Effector CD8-positive, alpha-beta T cell (primary cell): ENCODE measurements around the gene CEACAM1.
"Not testable (repeated sequence)": the region's sequence is repeated elsewhere in the genome, so short reads cannot be mapped to it uniquely, and the experiment has no call there.

Source experiments
- DNase-seq: peaks from one replicate; lab custom pipeline; 2025; lab: John Stamatoyannopoulos, UW

The CEACAM1 gene

DNA sequence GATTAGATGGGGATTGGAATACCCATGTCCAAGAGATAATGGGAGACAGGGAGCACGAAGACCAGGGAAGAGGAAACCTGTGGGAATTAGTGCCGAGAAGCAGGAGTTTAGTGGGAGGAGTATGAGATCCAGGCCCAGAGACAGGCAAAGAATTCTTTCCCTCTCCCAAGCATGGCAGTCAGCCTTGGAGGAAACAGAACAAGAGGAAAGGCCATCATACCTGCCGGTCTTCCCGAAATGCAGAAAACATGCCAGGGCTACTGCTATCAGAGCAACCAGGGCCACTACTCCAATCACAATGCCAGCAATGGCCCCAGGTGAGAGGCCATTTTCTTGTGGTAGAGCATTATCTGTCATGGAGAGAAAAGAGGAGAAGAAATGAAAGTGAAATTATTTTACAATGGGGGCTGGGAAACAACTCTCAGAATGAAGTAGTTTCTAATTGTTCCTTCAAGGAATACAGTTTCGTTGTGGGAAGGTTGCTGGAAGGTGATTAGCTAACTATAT, 16.1 kb downstream of the CEACAM1 start:
- no peak for DNase-seq

DNA sequence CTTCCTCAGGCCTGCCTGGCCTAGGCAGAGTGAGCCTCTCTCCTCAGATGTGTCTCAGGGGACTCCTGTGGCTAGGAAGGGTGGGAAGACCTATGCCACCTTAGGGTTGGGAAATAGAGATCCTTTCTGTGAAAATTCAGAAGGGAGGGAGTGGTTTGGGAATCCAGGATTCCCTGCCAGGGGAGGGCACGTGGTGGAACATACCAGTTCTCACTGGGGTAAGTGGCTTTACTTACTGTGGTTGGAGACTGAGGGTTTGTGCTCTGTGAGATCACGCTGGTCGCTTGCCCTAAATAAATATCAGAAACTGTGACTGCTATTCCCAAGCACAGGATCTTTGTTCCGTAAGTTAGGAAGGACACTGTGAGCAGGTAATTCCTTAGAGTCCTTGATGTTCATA, 16.9 kb downstream of the CEACAM1 start:
- no peak for DNase-seq

DNA sequence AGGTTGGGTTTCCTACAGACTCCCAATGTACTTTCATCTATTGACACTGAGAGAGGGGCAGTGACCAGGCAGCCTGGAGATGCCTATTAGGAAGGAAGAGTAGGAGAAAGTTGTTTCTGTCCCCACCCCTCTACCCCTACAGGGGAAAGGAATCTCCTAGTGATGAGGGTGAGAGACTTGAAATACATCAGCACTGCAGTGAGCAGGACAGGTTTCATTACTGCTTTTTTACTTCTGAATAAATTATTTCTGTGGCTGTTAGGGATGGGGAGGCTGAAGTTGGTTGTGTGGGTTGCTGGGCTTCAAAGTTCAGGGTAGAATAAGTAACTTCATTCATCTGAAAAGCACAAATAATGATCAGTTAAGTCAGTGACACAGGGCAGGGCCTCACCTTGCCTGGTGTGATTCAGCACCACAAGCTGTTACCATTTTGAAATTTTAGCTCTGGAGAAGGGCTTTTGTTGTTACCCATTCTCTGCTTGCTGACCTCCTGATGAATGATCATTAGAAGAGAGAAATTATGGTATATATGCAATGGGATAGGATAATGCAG, 19.3 kb downstream of the CEACAM1 start:
- no peak for DNase-seq

DNA sequence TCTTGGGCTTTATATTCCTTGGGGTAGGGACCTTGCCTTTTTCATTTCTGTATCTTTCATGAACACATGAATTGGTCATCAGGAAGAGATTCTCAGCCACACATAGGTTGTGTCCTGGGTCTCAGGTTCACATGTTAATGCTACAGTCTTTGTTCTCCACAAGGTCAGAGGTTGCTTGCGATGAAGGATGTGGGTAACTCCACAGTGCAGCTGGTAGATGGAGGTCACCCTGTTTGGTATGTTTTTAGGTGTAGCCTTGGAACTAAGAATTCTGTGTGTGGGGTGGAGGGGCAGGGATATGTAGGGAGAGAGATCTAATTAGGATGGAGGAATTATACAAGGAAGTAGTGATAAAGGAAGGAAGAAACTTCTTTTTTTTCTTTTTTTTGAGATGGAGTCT, 23.2 kb downstream of the CEACAM1 start:
- DNase-seq, result no peak

DNA sequence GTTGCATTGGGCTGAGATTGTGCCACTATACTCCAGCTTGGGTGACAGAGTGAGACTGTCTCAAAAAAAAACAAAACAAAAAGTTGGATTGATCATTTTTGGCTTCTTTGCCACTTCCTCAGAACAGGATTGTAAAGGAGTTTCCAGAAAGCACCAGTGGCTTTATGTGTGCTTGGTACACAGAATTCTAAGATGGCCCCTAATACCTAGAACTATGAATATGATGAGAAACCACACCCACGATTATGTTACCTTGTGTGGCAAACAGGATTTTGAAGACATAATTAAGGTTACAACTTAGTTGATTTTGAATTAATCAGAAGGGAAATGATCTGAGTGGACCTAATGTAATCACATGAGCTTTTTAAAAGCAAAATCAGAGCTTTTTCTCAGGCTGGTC, 26.5 kb downstream of the CEACAM1 start:
- DNase-seq, result no peak

DNA sequence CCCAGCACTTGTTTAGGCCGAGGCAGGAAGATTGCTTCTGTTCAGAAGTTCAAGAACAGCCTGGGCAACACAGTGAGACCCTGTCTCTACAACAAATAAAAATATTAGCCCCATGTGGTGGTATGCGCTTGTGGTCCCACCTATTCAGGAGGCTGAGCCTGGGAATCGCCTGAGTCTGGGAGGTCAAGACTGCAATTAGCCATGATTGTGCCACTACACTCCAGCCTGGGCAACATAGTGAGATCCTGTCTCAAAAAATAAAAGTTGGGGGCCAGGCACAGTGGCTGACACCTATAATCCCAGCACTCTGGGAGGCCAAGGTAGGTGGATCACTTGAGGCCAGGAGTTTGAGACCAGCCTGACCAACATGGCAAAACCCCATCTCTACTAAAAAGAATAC, 27.0 kb downstream of the CEACAM1 start:
- not testable (repeated sequence) for DNase-seq

DNA sequence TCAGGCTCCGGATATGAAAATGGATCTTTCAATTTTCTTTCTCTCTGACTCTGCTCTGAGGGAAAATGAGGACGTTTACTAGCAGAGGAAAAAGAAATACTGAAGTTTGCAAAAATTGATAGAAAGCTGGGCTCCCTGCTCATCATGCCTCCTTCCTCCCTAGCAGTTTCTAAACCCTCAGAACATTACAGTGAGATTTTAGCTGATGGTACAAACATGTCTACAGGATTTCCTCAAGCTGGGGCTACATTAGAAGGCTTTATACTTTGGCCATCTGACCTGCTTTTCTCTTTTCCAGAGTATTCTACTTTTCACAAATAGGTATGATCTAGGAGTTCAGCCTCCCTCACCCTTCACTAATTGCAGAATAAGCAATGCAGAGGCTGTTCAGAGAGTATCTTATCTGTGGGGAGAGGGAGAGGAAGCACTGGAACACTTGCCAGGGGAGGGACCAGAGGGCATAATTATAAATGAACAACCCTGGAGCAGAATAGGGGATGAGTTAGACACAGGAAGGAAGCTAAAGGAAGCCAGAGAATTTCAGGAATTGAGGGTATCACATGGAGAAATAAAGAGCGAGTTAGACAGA, 30.0 kb downstream of the CEACAM1 start:
- no peak for DNase-seq

DNA sequence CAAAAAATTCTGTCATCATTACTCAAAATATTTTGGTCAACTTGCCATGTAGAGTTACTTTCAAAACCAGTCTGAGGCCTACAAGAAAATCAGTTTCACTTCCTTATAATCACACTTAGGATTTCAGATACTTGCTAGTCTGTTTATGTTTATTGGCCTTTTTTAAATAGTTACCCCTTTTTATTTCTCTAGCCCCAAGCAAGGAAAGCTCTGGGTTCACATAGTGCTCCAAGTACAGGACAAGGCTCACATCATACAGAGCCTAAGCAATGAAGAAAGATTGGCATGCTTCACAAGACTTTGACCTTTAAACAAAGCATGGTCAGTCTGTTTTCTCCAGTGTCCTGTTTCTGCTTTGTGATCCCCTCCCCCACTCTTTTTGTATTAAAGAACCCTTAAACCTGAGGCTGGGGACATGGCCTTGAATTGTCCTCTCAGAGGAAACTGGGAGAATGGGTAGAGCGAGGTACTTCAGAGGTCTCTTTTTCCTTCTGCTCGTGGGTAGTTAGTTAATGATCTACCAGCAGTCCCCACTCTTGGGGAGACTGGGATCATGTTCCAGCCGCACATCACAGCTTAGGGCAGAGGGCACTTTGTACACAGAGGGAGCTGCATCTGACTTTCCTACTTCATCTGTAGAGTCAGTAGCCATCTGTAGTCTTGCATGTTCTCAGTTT, 30.7 kb downstream of the CEACAM1 start:
- DNase-seq, result no peak

DNA sequence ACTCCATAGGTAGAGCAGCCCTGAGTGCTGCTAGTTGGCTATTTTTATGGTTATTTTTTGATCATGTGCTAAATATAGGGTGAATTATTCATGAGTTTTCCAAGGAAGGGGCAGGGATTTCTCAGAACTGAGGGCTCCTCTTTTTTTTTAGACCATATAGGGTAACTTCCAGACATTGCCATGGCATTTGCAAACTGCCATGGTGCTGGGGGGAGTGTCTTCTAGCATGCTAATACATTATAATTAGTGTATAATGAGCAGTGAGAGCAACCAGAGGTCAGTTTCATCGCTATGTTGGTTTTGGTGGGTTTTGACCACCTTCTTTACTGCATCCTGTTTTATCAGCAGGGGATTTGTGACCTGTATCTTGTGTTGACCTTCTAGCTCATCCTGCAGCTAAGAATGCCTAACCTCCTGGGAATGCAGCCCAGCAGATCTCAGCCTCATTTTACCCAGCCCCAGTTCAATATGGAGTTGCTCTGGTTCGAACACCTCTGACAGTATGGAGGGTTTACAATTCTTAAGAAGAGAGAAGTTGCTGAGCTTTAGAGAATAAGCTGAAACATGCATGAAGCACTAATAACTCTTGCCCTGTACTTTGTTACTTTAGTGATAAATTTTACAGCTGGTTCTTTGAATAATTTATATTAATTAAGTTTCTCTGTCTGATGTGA, 31.7 kb downstream of the CEACAM1 start:
- no peak for DNase-seq

DNA sequence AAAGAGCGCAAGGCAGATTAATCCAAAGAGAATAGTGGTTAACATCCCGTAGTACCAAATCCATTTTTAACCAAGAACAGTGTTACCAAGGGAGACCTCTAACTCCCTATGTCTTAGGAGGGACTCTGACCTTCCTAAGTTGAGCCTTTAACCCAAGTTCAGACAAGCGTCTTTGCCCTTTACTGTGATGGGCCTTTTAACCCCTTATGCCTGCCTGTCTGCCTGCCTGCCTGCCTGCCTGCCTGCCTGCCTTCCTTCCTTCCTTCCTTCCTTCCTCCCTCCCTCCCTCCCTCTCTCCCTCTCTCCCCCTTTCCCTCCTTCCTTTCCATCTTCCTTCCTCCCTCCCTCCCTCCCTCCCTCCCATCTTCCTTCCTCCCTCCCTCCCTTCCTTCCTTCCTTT, 32.6 kb downstream of the CEACAM1 start:
- no peak for DNase-seq

DNA sequence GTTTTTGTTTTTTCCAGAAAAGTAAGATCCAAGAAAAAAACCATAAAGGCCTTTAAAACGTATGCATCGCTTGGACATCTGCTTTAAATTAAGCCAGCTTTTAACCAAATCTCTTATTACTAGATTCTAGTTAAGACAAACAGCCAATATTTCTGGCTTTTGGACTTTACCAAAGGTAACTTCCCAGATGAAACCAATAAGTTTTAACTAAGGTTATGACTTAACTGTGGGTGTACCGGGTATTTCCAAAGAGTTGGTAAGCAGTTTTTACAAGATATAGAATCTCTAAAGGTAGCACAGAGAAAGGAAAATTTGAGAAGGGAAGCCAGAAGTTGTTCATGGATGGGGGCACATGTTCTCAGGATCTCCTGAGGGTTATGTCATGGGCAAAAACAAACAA, 34.0 kb downstream of the CEACAM1 start:
- no peak for DNase-seq

DNA sequence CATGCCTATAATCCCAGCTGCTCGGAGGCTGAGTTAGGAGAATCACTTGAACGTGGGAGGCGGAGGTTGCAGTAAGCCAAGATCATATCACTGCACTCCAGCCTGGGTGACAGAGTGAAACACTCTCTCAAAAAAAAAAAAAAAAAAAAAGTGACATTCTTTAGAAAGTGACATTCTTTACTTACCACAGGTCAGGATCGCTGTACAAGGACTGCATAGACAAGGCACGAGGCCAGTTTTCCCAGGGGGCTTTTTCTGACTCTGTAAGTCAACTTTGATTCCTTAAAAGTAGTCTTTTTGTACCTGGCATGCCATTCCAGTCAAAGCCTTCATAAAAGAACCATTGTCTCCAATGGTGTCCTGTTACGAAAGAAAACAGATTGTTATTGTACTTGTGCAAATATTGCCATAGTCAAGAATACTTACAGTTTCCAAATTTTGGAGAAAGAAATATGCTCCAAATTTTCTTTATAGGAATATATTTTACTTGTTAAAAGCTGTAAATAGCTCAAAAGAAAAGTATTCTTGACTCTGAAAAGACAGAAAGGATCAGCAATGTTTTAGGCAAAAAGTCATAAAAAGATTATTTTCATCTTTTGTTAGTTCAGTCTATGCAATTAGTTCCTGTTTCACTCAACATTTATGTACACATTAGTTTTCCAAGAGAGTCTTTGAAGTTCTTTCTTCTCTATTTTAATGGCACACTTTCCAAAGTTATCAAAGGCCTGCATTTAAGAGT, 39.3 kb downstream of the CEACAM1 start:
- DNase-seq, result no peak

DNA sequence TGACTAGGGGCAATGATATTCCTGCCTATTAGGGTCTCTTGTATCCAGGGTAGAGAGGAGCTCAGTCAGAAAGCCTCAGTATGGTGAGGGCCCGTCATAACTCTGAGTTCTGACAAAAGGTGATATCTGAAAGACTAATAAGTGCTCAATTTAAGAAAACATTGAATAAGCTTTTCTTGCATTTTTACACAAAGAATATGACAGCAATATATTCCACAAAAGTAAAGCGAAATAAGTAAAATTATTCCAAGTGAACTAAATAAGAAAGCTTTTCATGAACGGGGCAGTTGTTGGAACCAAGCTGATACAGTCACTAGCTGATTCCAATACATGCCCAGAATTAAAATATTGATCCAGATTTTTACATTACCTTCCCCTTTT, 40.5 kb downstream of the CEACAM1 start:
- DNase-seq, result no peak

DNA sequence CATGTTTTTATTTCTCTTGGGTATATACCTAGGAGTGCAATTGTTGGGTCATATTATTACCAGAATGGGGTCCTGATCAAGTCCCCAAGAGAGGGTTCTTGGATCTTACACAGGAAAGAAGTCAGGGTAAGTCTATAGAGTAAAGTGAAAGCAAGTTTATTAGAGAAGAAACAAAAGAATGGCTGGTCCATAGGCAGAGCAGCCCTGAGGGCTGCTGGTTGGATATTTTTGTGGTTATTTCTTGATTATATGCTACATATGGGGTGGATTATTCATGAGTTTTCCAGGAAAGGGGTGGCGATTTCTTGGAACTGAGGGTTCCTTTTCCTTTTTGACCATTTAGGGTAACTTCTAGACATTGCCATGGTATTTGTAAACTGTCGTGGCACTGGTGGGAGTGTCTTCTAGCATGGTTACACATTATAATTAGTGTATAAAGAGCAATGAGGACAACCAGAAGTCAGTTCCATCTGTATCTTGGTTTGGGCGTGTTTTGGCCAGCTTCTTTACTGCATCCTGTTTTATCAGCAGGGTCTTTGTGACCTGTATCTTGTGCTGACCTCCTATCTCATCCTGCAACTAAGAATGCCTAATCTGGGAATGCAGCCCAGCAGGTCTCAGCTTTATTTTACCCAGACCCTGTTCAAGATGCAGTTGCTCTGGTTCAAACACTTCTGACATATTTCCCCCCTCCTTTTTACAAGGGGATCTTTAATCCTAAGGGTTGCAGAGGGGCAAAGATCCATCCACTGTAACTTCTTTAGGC, 41.1 kb downstream of the CEACAM1 start:
- no peak for DNase-seq

DNA sequence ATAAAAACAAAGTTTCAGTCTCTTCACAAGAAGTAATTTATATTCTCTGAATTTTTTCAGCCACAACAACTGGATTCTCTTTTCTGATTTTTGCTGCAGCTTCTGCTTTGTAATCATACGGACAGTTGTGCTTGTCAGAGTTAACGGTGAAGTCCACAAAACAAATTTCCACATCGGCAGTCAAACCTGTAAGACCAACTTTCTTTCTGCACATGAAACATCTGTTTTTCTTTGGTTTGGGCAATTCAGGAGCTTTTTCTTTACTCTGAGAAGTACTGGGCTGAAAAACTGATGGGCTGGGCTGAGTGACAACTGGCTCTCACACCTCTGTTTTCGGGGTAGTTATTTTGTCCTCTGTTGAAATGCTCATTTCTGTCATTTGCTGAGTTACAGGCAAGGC, 43.2 kb downstream of the CEACAM1 start:
- not testable (repeated sequence) for DNase-seq

DNA sequence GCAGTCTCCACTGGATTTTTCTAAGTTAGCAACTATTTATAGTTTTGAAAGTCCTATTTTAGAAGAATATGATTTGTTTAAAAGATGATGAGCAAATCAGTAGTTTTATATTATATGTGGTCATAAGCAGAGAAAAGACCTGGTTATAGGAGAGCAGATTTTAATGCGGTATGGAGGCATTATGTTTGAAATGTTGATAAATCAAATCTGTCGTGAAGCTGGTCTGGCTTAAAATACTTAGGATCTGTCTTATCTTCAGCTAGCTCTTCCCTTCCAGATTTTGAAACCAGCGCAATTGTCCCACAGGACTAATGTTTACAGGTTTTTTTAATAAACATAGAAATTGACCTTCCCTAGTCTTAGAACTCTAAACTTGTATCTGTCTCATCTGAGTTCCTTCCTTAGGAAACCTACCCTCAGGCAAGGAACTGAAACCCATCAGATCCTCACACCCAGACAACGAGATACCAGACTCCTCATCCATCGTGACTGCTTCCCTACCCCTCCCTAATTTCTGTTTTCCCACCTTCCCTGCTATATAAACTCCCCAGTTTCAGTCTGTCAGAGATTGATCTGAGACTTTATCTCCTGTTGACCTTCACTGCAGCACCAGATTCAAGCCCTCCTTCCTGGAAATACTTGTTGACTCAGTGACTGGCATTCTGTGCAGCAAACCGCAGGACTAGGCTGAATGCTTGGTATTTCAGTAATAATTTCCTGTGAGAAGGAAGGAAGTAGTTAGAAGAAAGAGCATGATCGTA, 47.8 kb downstream of the CEACAM1 start:
- no peak for DNase-seq

DNA sequence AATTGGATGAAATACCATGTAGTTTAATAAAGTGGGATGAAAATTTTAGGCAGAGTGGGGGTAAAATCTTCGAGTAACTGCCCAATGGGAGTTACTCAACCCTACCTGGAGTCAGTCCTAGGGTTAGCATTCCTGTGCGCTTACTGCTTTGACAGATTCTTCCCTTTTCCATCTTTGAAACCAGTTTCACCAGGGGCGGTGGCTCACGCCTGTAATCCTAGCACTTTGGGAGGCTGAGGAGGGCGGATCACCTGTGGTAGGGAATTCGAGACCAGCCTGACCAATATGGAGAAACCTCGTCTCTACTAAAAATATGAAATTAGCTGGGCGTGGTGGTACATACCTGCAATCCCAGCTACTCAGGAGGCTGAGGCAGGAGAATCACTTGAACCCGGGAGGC, 48.5 kb downstream of the CEACAM1 start:
- DNase-seq, result no peak

DNA sequence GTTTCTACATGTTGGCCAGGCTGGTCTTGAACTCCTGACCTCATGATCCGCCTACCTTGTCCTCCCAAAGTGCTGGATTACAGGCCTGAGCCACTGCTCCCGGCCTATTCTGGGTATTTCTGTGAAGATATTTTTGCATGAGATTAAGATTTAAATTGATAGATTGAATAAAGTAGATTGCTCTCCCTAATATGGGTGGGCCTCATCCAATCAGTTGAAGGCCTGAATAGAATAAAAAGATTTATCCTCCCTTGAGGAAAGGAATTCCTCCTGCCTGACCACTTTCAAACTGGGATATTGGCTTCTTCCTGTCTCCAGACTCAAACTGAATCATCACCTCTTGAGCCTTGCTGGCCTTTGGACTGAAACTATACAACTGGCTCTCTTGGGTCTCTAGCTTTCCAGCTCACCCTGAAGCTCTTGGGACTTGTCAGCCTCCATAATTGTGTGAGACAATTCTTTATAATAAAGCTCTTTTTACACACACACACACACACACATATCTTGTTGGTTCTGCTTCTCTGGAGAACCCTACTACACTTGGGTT, 49.4 kb downstream of the CEACAM1 start:
- DNase-seq, result no peak

DNA sequence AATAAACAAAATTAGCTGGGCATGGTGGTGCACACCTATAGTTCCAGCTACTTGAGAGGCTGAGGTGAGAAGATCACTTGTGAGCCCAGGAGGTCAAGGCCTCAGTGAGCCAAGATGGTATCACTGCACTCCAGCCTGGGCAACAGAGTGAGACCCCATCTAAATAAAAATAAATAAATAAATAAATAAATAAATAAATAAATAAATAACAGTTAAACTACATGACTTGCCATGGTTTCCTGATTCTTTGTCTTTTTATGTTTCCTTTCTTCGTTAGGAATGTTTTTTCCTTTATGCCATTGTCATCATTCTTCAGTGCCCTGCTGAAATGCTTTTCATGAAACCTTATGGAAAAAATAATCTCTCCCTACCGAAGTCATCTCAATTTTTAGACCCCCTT, 50.3 kb downstream of the CEACAM1 start:
- DNase-seq, result no peak

DNA sequence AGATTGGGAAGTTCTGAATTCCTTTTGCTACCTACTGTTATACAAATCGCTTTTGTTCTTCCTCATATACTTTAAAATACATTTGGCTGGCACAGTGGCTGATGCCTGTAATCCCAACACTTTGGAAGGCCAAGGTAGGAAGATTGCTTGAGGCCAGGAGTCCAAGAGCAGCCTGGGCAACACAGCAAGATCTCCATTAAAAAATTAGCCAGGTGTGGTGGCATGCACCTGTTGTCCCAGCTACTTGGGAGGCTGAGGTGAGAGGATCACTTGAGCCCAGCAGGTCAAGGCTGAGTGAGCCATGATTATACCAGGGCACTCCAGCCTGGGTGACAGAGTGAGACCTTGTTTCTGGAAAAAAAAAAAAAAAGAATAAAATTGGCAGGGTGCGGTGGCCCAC, 51.2 kb downstream of the CEACAM1 start:
- DNase-seq, result no peak

DNA sequence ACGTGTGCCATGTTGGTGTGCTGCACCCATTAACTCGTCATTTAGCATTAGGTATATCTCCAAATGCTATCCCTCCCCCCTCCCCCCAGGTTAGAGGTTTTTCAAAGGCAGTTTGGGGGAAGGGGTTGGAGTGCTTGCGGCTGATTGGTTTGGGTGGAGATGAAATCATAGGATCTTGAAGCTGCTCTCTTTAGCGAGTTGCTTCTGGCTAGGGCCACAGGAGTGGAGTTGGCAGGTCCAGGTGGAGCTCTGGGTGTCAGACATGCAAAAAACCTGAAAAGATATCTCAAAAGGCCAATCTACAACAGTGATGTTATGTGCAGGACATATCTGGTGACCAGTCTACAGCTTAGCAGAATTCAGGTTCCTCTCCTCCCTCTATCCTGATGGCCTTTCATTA, 52.9 kb downstream of the CEACAM1 start:
- DNase-seq, result no peak
